Adrenal gland (tissue), 12 donors: ENCODE data around the gene CELF2. TPM values are rescaled to one million over a fixed set of nuclear protein-coding genes. Genes with fewer than 3 reads are reported as not detected.
"Not testable (repeated sequence)": the region's sequence is repeated elsewhere in the genome, so short reads cannot be mapped to it uniquely, and the experiment has no call there.

ENCODE experiments used
- DNase-seq, 7 donors: peaks; one replicate each; pipeline ENCODE4 v3.0.0-alpha.2; 2019 to 2020
- H3K27ac ChIP-seq, 5 donors: fragments of 200-600 bp; sonication (generic) in 4 of 5; 1 replicate in 3 of 5; 2 replicates in 2 of 5; pipeline versions ENCODE4 v1.5.1 to v1.8.0; 2016 to 2020; ENCODE audit warnings: mild to moderate bottlenecking in 1 of 5
- H3K27me3 ChIP-seq: fragments of 200-600 bp; 2 replicates; pipeline ENCODE4 v1.8.0; 2021
- H3K36me3 ChIP-seq, 2 donors: fragments of 200-600 bp; replicated peaks in 1 of 2; 1 replicate in 1 of 2; 2 replicates in 1 of 2; pipeline versions ENCODE4 v1.5.1 to v1.8.0; 2018 to 2022
- H3K4me1 ChIP-seq, 2 donors: fragments of 200-600 bp; replicated peaks in 1 of 2; 1 replicate in 1 of 2; 2 replicates in 1 of 2; pipeline versions ENCODE4 v1.5.1 to v1.8.0; 2018 to 2021
- H3K4me3 ChIP-seq, 4 donors: fragments of 200-600 bp; sonication (generic) in 3 of 4; one replicate each; pipeline ENCODE4 v1.5.1; 2016 to 2018
- H3K9me3 ChIP-seq, 3 donors: fragments of 200-600 bp; sonication (generic) in 1 of 3; replicated peaks in 1 of 3; 1 replicate in 2 of 3; 2 replicates in 1 of 3; pipeline versions ENCODE4 v1.5.1 to v1.8.0; 2016 to 2021
- CTCF ChIP-seq, 6 experiments: fragments of 450-650 bp in 4 of 6; fragments of 200-600 bp in 2 of 6; sonication (generic) in 1 of 6; IDR thresholded peaks; 1 replicate in 5 of 6; 2 replicates in 1 of 6; pipeline versions ENCODE4 v1.5.1 to v1.8.0; 2016 to 2021; ENCODE audit warnings: antibody characterized with exemption in 6 of 6, mild to moderate bottlenecking in 2 of 6, moderate library complexity in 1 of 6
- POLR2A ChIP-seq, 2 donors: fragments of 450-650 bp; IDR thresholded peaks; one replicate each; pipeline ENCODE4 v1.6.1; 2017; ENCODE audit warnings: antibody characterized with exemption in 2 of 2, mild to moderate bottlenecking in 2 of 2, moderate library complexity in 1 of 2
- WGBS, 4 donors: extraction: QIAGEN DNeasy Blood & Tissue Kit in 2 of 4; methylation state at CpG; one replicate each; pipeline versions ENCODE4 v1.1.5 to v1.1.7; 2013 to 2017; 5-methylcytosine and 5-hydroxymethylcytosine counted together
- intact Hi-C, 2 donors: fragments of 100-400 bp; cut with DNase I; formaldehyde crosslinking; loops; one replicate each; pipeline versions ENCODE4 v1.14.1 to v1.15.0; 2022 to 2023
- polyA plus RNA-seq, 3 donors: library from polyadenylated mRNA; stranded (reverse); fragments of 200-250 nt in 2 of 3; fragments of 350-450 nt in 1 of 3; fragmentation: Illumina TruSeq in 1 of 3; extraction: RNeasy Lipid Tissue Mini Kit (QIAGEN cat#74804) in 1 of 3; gene quantifications; one replicate each; pipeline ENCODE4 v1.2.3, GENCODE V29; 2013 to 2014
- total RNA-seq, 9 donors: library from RNA; depleted of rRNA in 4 of 9; stranded (reverse); fragments of >200 nt in 4 of 9; fragments of 120-200 nt in 1 of 9; fragmentation: NEBNext Ultra II Directional in 1 of 9; extraction: Animal tissue kit (Norgen Biotek cat#: 25700) in 1 of 9; gene quantifications; one replicate each; pipeline versions ENCODE4 v1.1.0 to v1.2.4, GENCODE V29; 2013 to 2023
- donor health status: healthy with polysubstance abuse.
- donor health status: Bipolar disorder and iron deficiency.
- donor health status: DM: yes; HTN: yes; CAD: no.
- donor health status: DM: no; HTN: no; CAD: no.
- donor health status: DM: no; HTN: no; CAD: no.
- donor health status: DM: yes; HTN: yes; CAD: no.

The CELF2 gene
- total and polyA plus RNA-seq, 12 donors, result 2.7 to 26.0 (median 10.3) TPM

GRCh38 chr10:11183015-11183414 is 165.3 kb downstream of the CELF2 start:
- no peaks in the 10 kb centered on the region for H3K36me3 ChIP-seq
- no peak for DNase-seq
- no peak for TF ChIP-seq CTCF (IDR thresholded peaks at IDR 0.05)
- no peak for TF ChIP-seq POLR2A (IDR thresholded peaks at IDR 0.05)
- intact Hi-C loops, result no loop called here
- H3K27me3 ChIP-seq, result no peaks in the 10 kb centered on the region
- no peak overlapping the region for H3K27ac ChIP-seq
- no peak overlapping the region for H3K4me3 ChIP-seq
- H3K4me1 ChIP-seq, result no peaks in the 10 kb centered on the region
- H3K9me3 ChIP-seq, result no peaks in the 10 kb centered on the region
- 53 to 70% (median 60%) methylated on average over 2 of the region's 2 CpGs for WGBS, 4 donors

- H3K36me3 ChIP-seq, result no peaks in the 10 kb centered on the region
- no peak overlapping the region for H3K4me3 ChIP-seq
- H3K4me1 ChIP-seq, result no peaks in the 10 kb centered on the region
- H3K9me3 ChIP-seq, result no peaks in the 10 kb centered on the region
- DNase-seq, result no peak
- TF ChIP-seq POLR2A (IDR thresholded peaks at IDR 0.05) (no peak), CTCF (IDR thresholded peaks at IDR 0.05) (no peak)
- intact Hi-C loops, result no loop called here
- no peaks in the 10 kb centered on the region for H3K27me3 ChIP-seq
- no peak overlapping the region for H3K27ac ChIP-seq
- WGBS, 4 donors, result 60 to 76% (median 65%) methylated on average over 3 of the region's 3 CpGs
Observed at GRCh38 chr10:11184093-11184492, 166.4 kb downstream of the CELF2 start.

- WGBS, 4 donors, result 89 to 96% (median 93%) methylated on average over 12 to 13 of the region's 13 CpGs
- H3K36me3 ChIP-seq, DNase-seq, H3K27ac ChIP-seq, intact Hi-C loops, H3K27me3 ChIP-seq, H3K4me3 ChIP-seq, H3K9me3 ChIP-seq, H3K4me1 ChIP-seq: not testable (repeated sequence)
Observed at GRCh38 chr10:11185128-11185665, 167.5 kb downstream of the CELF2 start.

- 86 to 92% (median 89%) methylated on average over 1 of the region's 1 CpG for WGBS, 4 donors
- Histone ChIP-seq H3K4me1 (no peaks in the 10 kb centered on the region), H3K9me3 (no peaks in the 10 kb centered on the region), H3K36me3 (no peaks in the 10 kb centered on the region), H3K27ac (no peak overlapping the region), H3K27me3 (no peaks in the 10 kb centered on the region), H3K4me3 (no peak overlapping the region)
- DNase-seq, result no peak
- intact Hi-C loops, result no loop called here
- TF ChIP-seq CTCF (IDR thresholded peaks at IDR 0.05) (no peak), POLR2A (IDR thresholded peaks at IDR 0.05) (no peak)
Observed at GRCh38 chr10:11186374-11186773, 168.7 kb downstream of the CELF2 start.

GRCh38 chr10:11189582-11190376 is 172.1 kb downstream of the CELF2 start:
- DNase-seq, result no peak
- Histone ChIP-seq H3K9me3 (no peaks in the 10 kb centered on the region), H3K4me3 (no peak overlapping the region), H3K27ac (no peak overlapping the region), H3K36me3 (no peaks in the 10 kb centered on the region), H3K27me3 (no peaks in the 10 kb centered on the region), H3K4me1 (no peaks in the 10 kb centered on the region)
- TF ChIP-seq CTCF (IDR thresholded peaks at IDR 0.05) (no peak), POLR2A (IDR thresholded peaks at IDR 0.05) (no peak)
- 65 to 75% (median 69%) methylated on average over 6 of the region's 6 CpGs for WGBS, 4 donors
- intact Hi-C loops, result no loop called here
